ENCODE data around the gene ZER1. TPM values are rescaled to one million over a fixed set of nuclear protein-coding genes. Genes with fewer than 3 reads are reported as not detected.
A peak's percentile ranks its signal among the peaks of the same experiment; 100 is the strongest.

Gene ZER1
- total and polyA plus RNA-seq, 2 of the 8 experiments (the other 6 are each of a cell fraction or from before 2014, with no cell fraction given), result 20.5 to 26.6 TPM

GRCh38 chr9:128742401-128742800 is 29.3 kb downstream of the ZER1 start:
- H3K79me1 ChIP-seq (ENCODE audit: low read depth, low read length), result no peaks in the 10 kb centered on the region
- 88% methylated on average over 20 of the region's 20 CpGs; no CpG with 5 or more reads in 1 of the 2 experiments for WGBS, 2 experiments (ENCODE audit: extremely low coverage in 1 of 2, insufficient coverage in 1 of 2, insufficient read length in 1 of 2, insufficient replicate concordance in 2 of 2, low coverage in 1 of 2, low lambda C conversion rate in 2 of 2, missing lambda C conversion rate in 1 of 2)
- no peak overlapping the region for H3K18ac ChIP-seq (ENCODE audit: extremely low read depth, low read length)
- H3K36me3 ChIP-seq (ENCODE audit: control insufficient read depth in 2 of 4, insufficient read depth in 4 of 4, low read length in 3 of 4), result peaks cover 0 to 4% (median 2%) of the 10 kb centered on the region in 4 experiments; a peak in 1 of 8 replicates
- no peak overlapping the region for H4K5ac ChIP-seq (ENCODE audit: insufficient read length, low read depth, low read length)
- no peak overlapping the region for H3K4me2 ChIP-seq (ENCODE audit: insufficient read depth in 1 of 2, low read depth in 2 of 2, low read length in 2 of 2)
- H3K27me3 ChIP-seq (replicated peaks in 1 of 4; ENCODE audit: control insufficient read depth in 3 of 4, extremely low read depth in 1 of 4, insufficient read depth in 3 of 4, low read length in 3 of 4), result no peaks in the 10 kb centered on the region
- FAIRE-seq (no peak), DNase-seq (ENCODE audit: low read depth in 1 of 2, low spot score in 2 of 2) (no peak)
- no peak overlapping the region for H4K8ac ChIP-seq (ENCODE audit: extremely low read depth, insufficient read depth, low read length)
- H3K27ac ChIP-seq (ENCODE audit: low read depth, low read length), result no peak overlapping the region
- H4K91ac ChIP-seq (replicated peaks; ENCODE audit: insufficient read length, low read length), result no peak overlapping the region
- POLR2A ChIA-PET (ENCODE audit: partially characterized antibody), result interaction anchor here (0.8 to 2.4 kb wide), 7 partner anchors 8 to 82 kb away, joined by 3 to 7 read pairs (median 4); partner anchors contain the start of gene ENDOG
- H2BK5ac ChIP-seq (ENCODE audit: low read depth, low read length), result no peak overlapping the region
- no peak overlapping the region for H3K14ac ChIP-seq (ENCODE audit: insufficient read length)
- no peaks in the 10 kb centered on the region for H3K79me2 ChIP-seq (ENCODE audit: control insufficient read depth in 1 of 2, insufficient read depth in 2 of 2, low read length in 2 of 2)
- H2BK120ac ChIP-seq (replicated peaks; ENCODE audit: low read depth, low read length), result no peak overlapping the region
- no peak overlapping the region for H2BK20ac ChIP-seq (ENCODE audit: low read length)
- CTCF ChIA-PET (ENCODE audit: partially characterized antibody), result interaction anchor here (0.8 to 13.4 kb wide), 5 partner anchors 8 to 65 kb away, joined by 3 to 104 read pairs (median 10); no protein-coding TSS in a partner anchor
- no peak overlapping the region for H3K23ac ChIP-seq (ENCODE audit: insufficient read length)
- H3K23me2 ChIP-seq (ENCODE audit: low read depth, low read length), result no peaks in the 10 kb centered on the region
- H3K4me1 ChIP-seq (replicated peaks in 1 of 4; ENCODE audit: control insufficient read depth in 3 of 4, insufficient read depth in 4 of 4, low read length in 3 of 4), result no peaks in the 10 kb centered on the region
- H3K4ac ChIP-seq (replicated peaks; ENCODE audit: insufficient read length, low read depth, low read length), result no peak overlapping the region
- H2BK15ac ChIP-seq (ENCODE audit: low read length), result no peak overlapping the region
- no peak overlapping the region for H3K56ac ChIP-seq (replicated peaks; ENCODE audit: insufficient read length, low read depth, low read length)
- no peak overlapping the region for H2BK12ac ChIP-seq (ENCODE audit: low read depth, low read length)
- H2AFZ ChIP-seq (ENCODE audit: low read length), result no peak overlapping the region
- TF ChIP-seq SP1 (IDR thresholded peaks at IDR 0.05; ENCODE audit: low read depth, low read length) (no peak), CTCF (IDR thresholded peaks at IDR 0.05; ENCODE audit: control extremely low read depth in 1 of 3, insufficient read depth in 1 of 3, low read depth in 1 of 3, low read length in 3 of 3) (peak in 2 of 3 experiments; percentile 14 to 34; a peak in 1 of 4 replicates)
- no peak overlapping the region for H3K9ac ChIP-seq (replicated peaks in 1 of 4; ENCODE audit: extremely low read depth in 1 of 4, low read depth in 3 of 4, low read length in 3 of 4)
- no peak overlapping the region for H3K4me3 ChIP-seq (ENCODE audit: extremely low read depth in 1 of 4, insufficient read depth in 2 of 4, low read depth in 3 of 4, low read length in 4 of 4)
- H2AK5ac ChIP-seq (ENCODE audit: low read depth, low read length), result no peak overlapping the region
- no peaks in the 10 kb centered on the region for H4K20me1 ChIP-seq (replicated peaks in 1 of 2; ENCODE audit: control insufficient read depth in 1 of 2, insufficient read depth in 2 of 2, low read length in 2 of 2)
- H3K9me3 ChIP-seq (ENCODE audit: insufficient read depth in 2 of 2, low read depth in 1 of 2, low read length in 1 of 2), result no peaks in the 10 kb centered on the region
